ENCODE measurements around the gene FAM81A.

- TF ChIP-seq, protein P1, sequence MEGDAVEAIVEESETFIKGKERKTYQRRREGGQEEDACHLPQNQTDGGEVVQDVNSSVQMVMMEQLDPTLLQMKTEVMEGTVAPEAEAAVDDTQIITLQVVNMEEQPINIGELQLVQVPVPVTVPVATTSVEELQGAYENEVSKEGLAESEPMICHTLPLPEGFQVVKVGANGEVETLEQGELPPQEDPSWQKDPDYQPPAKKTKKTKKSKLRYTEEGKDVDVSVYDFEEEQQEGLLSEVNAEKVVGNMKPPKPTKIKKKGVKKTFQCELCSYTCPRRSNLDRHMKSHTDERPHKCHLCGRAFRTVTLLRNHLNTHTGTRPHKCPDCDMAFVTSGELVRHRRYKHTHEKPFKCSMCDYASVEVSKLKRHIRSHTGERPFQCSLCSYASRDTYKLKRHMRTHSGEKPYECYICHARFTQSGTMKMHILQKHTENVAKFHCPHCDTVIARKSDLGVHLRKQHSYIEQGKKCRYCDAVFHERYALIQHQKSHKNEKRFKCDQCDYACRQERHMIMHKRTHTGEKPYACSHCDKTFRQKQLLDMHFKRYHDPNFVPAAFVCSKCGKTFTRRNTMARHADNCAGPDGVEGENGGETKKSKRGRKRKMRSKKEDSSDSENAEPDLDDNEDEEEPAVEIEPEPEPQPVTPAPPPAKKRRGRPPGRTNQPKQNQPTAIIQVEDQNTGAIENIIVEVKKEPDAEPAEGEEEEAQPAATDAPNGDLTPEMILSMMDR (IDR thresholded peaks at IDR 0.05): peak in 1 of 6 experiments; percentile 3
- no peak for TF ChIP-seq POLR2A (IDR thresholded peaks at IDR 0.05)
Observed at GRCh38 chr15:59562448-59563186, 124.6 kb downstream of the FAM81A start.

All from thyroid gland (tissue), 4 donors.